Activated naive CD4-positive, alpha-beta T cell treated with anti-CD3 and anti-CD28 coated beads, Interleukin-2, amount 50 U/mL, for 72 hours (primary cell): Measurements from ENCODE around the gene UEVLD. TPM values are rescaled to one million over a fixed set of nuclear protein-coding genes. Genes with fewer than 3 reads are reported as not detected.
"Not testable (repeated sequence)": the region's sequence is repeated elsewhere in the genome, so short reads cannot be mapped to it uniquely, and the experiment has no call there.

Source experiments
- ATAC-seq, 2 donors: fragments of 150-1000 bp; cut with Tn5 transposase; 2 replicates each; pipeline ENCODE4 v1.10.0; 2021; ENCODE audit warnings: mild to moderate bottlenecking in 2 of 2, moderate library complexity in 2 of 2
- DNase-seq, 2 donors: peaks; one replicate each; pipeline ENCODE4 v3.0.0; 2021 to 2022; ENCODE audit warnings: low spot score in 2 of 2
- H3K27ac Mint-ChIP-seq, 2 donors: one replicate each; pipeline ENCODE4 v1.8.0; 2022; ENCODE audit warnings: mild to moderate bottlenecking in 2 of 2, mixed read lengths in 2 of 2
- H3K36me3 Mint-ChIP-seq, 2 donors: one replicate each; pipeline ENCODE4 v1.8.0; 2022; ENCODE audit warnings: mixed read lengths in 2 of 2
- H3K9me3 Mint-ChIP-seq, 2 donors: one replicate each; pipeline ENCODE4 v1.8.0; 2022; ENCODE audit warnings: mixed read lengths in 2 of 2
- total RNA-seq, 2 donors: library from RNA; stranded (reverse); gene quantifications; one replicate each; pipeline ENCODE4 v1.2.3, GENCODE V29; 2022

The UEVLD gene
- total RNA-seq, 2 donors from 2014 or later: 11.3 to 17.8 TPM

GRCh38 chr11:18599739-18600230, 11.3 kb upstream of the UEVLD start, which contains the start of gene MISFA:
Gene MISFA, plus strand, starts transcription at chr11:18599789. Its CDS starts 140 bp downstream, at chr11:18599929.
- H3K27ac Mint-ChIP-seq: no peak within 1 kb of the TSS
- no peaks in the 10 kb centered on the region for H3K36me3 Mint-ChIP-seq
- no peaks in the 10 kb centered on the region for H3K9me3 Mint-ChIP-seq
- DNase-seq (no peak), ATAC-seq (no peak)

- Mint-ChIP-seq H3K9me3 (no peaks in the 10 kb centered on the region), H3K27ac (no peak overlapping the region), H3K36me3 (no peaks in the 10 kb centered on the region)
- ATAC-seq (no peak), DNase-seq (no peak)
Observed at GRCh38 chr11:18594999-18595749, 6.6 kb upstream of the UEVLD start.

- H3K27ac Mint-ChIP-seq, H3K9me3 Mint-ChIP-seq, DNase-seq, H3K36me3 Mint-ChIP-seq, ATAC-seq: not testable (repeated sequence)
Observed at GRCh38 chr11:18594088-18594487, 5.6 kb upstream of the UEVLD start.

- DNase-seq (no peak), ATAC-seq (no peak)
- no peaks in the 10 kb centered on the region for H3K9me3 Mint-ChIP-seq
- H3K36me3 Mint-ChIP-seq: no peaks in the 10 kb centered on the region
- no peak overlapping the region for H3K27ac Mint-ChIP-seq
Observed at GRCh38 chr11:18590571-18590970, 2.0 kb upstream of the UEVLD start.

GRCh38 chr11:18581825-18582224, 6.7 kb downstream of the UEVLD start:
- no peak for DNase-seq
- no peaks in the 10 kb centered on the region for H3K9me3 Mint-ChIP-seq

GRCh38 chr11:18580113-18580766, 8.3 kb downstream of the UEVLD start:
- H3K27ac Mint-ChIP-seq: peak overlapping the region in 1 of 2 donors; percentile 29
- H3K36me3 Mint-ChIP-seq: peaks cover 0 to 6% of the 10 kb centered on the region in 2 donors
- ATAC-seq (peak in 1 of 2 donors; percentile 44), DNase-seq (no peak)
- H3K9me3 Mint-ChIP-seq: no peaks in the 10 kb centered on the region

More at GRCh38 chr11:18581825-18582224, 6.7 kb downstream of the UEVLD start:
- no peak for ATAC-seq
- Mint-ChIP-seq H3K36me3 (peaks cover 0 to 6% of the 10 kb centered on the region in 2 donors), H3K27ac (no peak overlapping the region)

DNA sequence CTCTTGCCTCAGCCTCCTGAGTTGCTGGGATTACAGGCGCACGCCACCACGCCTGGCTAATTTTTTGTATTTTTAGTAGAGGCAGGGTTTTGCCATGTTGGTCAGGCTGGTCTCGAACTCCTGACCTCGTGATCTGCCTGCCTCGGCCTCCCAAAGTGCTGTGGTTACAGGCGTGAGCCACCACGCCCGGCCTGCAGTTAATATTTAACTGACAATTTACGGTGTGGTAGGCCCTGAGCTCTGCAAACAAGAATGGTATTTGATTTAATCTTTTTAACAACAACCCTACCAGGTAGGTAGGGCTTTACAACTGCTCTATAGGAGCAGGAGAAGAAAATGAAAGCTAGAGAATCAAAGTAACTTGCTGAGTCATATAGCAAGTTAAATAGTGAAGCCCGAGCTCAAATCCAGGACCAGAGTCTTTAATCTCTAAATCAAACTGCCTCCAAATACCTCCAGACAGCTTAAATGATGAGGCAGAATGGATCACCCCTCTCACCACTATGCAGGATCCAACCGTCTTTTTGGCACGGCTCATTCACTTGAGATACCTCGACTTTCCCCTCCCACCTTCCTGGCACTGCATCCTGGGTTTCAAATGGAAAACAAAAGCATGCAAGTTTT, 9.4 kb downstream of the UEVLD start:
- DNase-seq (no peak), ATAC-seq (peak; percentile 69 to 83)
- H3K36me3 Mint-ChIP-seq: peaks cover 0 to 6% of the 10 kb centered on the region in 2 donors
- no peaks in the 10 kb centered on the region for H3K9me3 Mint-ChIP-seq
- peak overlapping the region in 1 of 2 donors; percentile 71 for H3K27ac Mint-ChIP-seq

DNA sequence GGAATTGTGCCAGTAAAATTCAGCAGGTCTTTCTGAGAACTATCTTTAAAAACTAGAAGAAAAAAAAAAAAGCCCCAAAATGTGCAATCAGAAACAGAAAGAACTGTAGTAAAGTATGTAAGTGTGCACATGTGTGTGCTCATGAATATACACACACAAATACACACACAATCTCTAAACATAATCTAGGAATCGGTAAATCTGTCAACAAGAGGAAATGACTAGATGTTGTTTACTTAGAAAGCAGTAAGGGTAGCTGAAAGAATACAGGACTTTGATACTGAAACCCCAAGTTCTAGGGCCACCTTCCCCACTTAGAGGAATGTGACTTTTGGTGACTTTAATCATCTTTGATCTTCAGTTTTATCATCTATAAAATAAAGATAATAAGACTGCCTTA, 13.2 kb downstream of the UEVLD start:
- H3K36me3 Mint-ChIP-seq: peaks cover 0 to 6% of the 10 kb centered on the region in 2 donors
- no peak for ATAC-seq
- H3K27ac Mint-ChIP-seq: peak overlapping the region in 1 of 2 donors; percentile 33
- no peak for DNase-seq
- H3K9me3 Mint-ChIP-seq: no peaks in the 10 kb centered on the region

GRCh38 chr11:18567081-18567480, 21.5 kb downstream of the UEVLD start:
- no peak for DNase-seq
- no peaks in the 10 kb centered on the region for H3K36me3 Mint-ChIP-seq
- ATAC-seq: no peak

DNA sequence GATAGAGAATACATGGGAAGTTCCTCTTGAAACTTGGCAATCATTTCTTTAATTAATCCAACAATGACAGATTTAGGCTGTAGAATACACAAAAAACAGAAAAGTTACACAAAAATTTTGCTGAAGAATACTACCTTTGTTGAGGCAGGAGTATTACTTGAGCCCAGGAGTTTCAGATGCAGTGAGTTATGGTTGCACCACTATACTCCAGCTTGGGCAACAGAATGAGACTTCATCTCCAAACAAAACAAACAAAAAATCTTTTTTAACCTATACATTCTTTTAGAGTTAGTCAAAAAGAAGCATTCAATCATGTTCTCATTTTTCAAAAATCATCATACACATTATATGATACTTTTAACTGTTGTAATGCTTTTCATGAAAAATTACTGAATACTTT, 22.1 kb downstream of the UEVLD start:
- no peak for DNase-seq
- no peak for ATAC-seq
- Mint-ChIP-seq H3K9me3 (no peaks in the 10 kb centered on the region), H3K27ac (no peak overlapping the region), H3K36me3 (no peaks in the 10 kb centered on the region)

More at GRCh38 chr11:18567081-18567480, 21.5 kb downstream of the UEVLD start:
- Mint-ChIP-seq H3K27ac (no peak overlapping the region), H3K9me3 (no peaks in the 10 kb centered on the region)

DNA sequence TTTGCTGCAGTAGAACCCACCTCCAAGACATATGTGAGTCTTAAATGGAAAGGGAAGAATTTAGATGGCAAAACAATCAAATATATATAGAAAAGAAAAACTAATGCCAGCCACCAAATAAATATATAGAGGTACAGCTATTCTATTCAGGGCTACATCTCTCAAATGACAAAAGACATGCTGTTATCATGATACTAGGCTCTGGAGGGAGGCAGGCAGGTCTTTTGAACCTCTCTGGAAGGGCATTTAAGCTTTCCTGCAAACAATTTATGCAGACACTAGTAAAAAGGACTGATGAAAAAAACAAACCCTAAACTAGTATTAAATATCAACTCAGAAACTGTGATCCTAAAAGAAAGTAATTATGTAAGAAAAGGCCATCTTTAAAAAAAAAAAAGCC, 24.4 kb downstream of the UEVLD start:
- Mint-ChIP-seq H3K9me3 (no peaks in the 10 kb centered on the region), H3K36me3 (no peaks in the 10 kb centered on the region), H3K27ac (no peak overlapping the region)
- no peak for ATAC-seq
- no peak for DNase-seq

DNA sequence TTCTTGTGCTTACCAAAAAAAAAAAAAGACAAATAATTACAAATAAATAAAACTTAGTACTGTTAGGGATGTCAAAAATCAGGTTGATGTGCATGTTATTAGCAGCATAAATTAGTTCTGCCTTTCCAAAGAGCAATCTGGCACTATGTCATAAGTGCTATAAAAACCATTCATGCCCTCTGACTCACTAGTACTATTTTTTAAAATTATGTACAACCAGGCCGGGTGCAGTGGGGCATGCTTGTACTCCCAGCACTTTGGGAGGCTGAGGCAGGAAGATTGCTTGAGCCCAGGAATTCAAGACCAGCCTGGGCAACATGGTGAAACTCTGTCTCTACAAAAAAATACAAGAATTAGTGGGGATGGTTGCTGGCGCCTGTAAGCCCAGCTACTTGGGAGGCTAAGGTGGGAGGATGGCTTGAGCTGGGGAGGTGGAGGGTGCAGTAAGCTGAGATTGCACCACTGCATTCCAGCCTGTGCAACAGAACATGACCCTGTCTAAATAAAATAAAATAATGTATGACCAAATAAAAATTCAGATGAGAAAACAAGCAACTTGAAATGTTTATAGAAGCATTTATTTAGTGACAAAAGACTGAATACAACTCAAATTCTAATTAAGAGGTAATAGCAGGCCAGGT, 25.3 kb downstream of the UEVLD start:
- Mint-ChIP-seq H3K27ac (peak overlapping the region in 1 of 2 donors; percentile 65), H3K9me3 (no peaks in the 10 kb centered on the region), H3K36me3 (no peaks in the 10 kb centered on the region)
- ATAC-seq (no peak), DNase-seq (no peak)

- H3K9me3 Mint-ChIP-seq: no peaks in the 10 kb centered on the region
- ATAC-seq (no peak), DNase-seq (no peak)
- H3K27ac Mint-ChIP-seq: peak overlapping the region in 1 of 2 donors; percentile 55
- no peaks in the 10 kb centered on the region for H3K36me3 Mint-ChIP-seq
Observed at GRCh38 chr11:18548001-18548400, 40.5 kb downstream of the UEVLD start.

DNA sequence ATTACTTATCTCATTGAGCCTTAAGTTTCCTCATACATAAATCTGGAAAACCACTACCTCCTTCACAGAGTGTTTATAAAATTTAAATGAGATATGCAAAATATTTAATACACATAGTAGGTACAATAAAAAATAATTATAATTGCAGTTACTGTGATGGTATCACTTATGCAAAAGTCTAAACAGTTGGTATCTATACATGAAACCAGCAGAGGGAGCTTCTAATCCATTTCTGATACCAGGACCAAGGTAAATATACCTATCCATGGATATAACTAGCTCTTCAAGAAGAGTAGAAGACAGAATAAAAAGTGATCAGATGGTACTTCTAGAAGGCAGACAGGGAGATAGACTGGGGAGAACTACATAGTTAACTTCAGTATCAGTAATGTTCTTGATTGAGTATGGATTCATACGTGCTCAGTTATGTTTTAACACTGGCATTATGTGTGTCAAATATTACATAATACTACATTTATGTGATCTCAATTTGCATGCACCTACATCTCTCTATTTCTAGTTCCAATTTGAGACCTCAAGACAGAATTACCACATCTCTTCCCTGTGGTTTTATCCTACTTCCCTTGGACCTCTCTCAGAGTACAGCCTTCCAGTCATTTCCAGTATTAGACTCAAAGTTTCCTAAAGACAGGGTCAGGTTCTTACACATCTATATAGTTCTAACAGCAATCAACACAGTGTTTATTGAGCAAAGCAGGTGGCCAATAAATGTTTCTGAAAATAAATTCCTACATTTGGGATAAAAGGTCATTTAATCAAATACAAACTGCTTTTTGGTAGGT, 48.1 kb downstream of the UEVLD start:
- Mint-ChIP-seq H3K27ac (no peak overlapping the region), H3K36me3 (no peaks in the 10 kb centered on the region), H3K9me3 (no peaks in the 10 kb centered on the region)
- DNase-seq (no peak), ATAC-seq (peak; percentile 59 to 73)

DNA sequence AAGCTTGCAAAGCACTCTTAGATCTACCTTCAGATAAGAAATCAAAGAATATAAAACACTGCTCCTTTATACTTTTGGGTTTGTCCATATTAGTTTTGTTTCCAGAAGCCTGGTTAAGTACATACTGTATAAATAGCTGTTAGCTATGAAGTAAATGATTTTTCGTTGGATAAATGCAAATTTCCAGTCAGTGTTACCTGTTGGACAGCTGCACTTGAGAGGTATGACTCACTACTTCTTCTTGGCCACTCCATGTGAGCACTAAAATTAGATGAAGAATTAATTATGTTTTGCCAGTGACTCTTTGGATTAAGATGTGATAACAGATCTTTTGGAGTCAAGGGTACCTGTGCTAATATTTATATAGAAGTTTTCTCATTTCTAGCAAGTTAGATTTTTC, 52.3 kb downstream of the UEVLD start:
- Mint-ChIP-seq H3K27ac (no peak overlapping the region), H3K9me3 (no peaks in the 10 kb centered on the region), H3K36me3 (no peaks in the 10 kb centered on the region)
- ATAC-seq (no peak), DNase-seq (no peak)

GRCh38 chr11:18534245-18534644, 54.3 kb downstream of the UEVLD start:
- no peak for ATAC-seq
- H3K9me3 Mint-ChIP-seq: no peaks in the 10 kb centered on the region
- DNase-seq: no peak
- no peaks in the 10 kb centered on the region for H3K36me3 Mint-ChIP-seq
- no peak overlapping the region for H3K27ac Mint-ChIP-seq
